GM23248 (cell line): Measurements from ENCODE around the gene DDX17. TPM values are rescaled to one million over a fixed set of nuclear protein-coding genes. Genes with fewer than 3 reads are reported as not detected.

ENCODE experiments used
- DNase-seq: peaks from one replicate; pipeline ENCODE4 v3.0.0-alpha.2; 2015
- H2AFZ ChIP-seq: fragments of 200-600 bp; sonication (generic); 2 replicates; pipeline ENCODE4 v1.6.1; 2016; ENCODE audit warnings: antibody characterized with exemption
- H3F3A ChIP-seq: fragments of 200-600 bp; sonication (generic); 2 replicates; pipeline ENCODE4 v1.6.1; 2016; ENCODE audit warnings: mild to moderate bottlenecking, antibody characterized with exemption, mixed run types; ENCODE audit not compliant: insufficient read depth
- H3K27ac ChIP-seq: fragments of 200-600 bp; sonication (generic); 2 replicates; pipeline ENCODE4 v1.5.1; 2016; ENCODE audit warnings: mild to moderate bottlenecking
- H3K27me3 ChIP-seq: fragments of 200-600 bp; sonication (generic); replicated peaks from 2 replicates; pipeline ENCODE4 v1.6.1; 2016; ENCODE audit warnings: mild to moderate bottlenecking; ENCODE audit not compliant: insufficient read depth
- H3K36me3 ChIP-seq: fragments of 200-600 bp; sonication (generic); 2 replicates; pipeline ENCODE4 v1.6.1; 2016; ENCODE audit warnings: low read depth, mild to moderate bottlenecking
- H3K4me1 ChIP-seq: fragments of 200-600 bp; sonication (generic); 2 replicates; pipeline ENCODE4 v1.6.1; 2016; ENCODE audit warnings: mild to moderate bottlenecking; ENCODE audit not compliant: insufficient read depth
- H3K4me2 ChIP-seq: fragments of 200-600 bp; sonication (generic); one replicate; pipeline ENCODE4 v1.6.1; 2016; ENCODE audit warnings: mild to moderate bottlenecking; ENCODE audit not compliant: unreplicated experiment
- H3K4me3 ChIP-seq: fragments of 200-600 bp; sonication (generic); 2 replicates; pipeline ENCODE4 v1.5.1; 2016; ENCODE audit warnings: mild to moderate bottlenecking
- H3K79me2 ChIP-seq: fragments of 200-600 bp; sonication (generic); 2 replicates; pipeline ENCODE4 v1.6.1; 2016; ENCODE audit warnings: mild to moderate bottlenecking; ENCODE audit not compliant: insufficient read depth
- H3K9ac ChIP-seq: fragments of 200-600 bp; sonication (generic); 2 replicates; pipeline ENCODE4 v1.6.1; 2016; ENCODE audit warnings: mild to moderate bottlenecking
- H3K9me2 ChIP-seq: fragments of 200-600 bp; sonication (generic); 2 replicates; pipeline ENCODE4 v1.6.1; 2016; ENCODE audit warnings: mixed run types, mild to moderate bottlenecking, moderate library complexity; ENCODE audit not compliant: insufficient read depth
- H3K9me3 ChIP-seq: fragments of 200-600 bp; sonication (generic); one replicate; pipeline ENCODE4 v1.6.1; 2017; ENCODE audit warnings: low read depth
- H4K20me1 ChIP-seq: fragments of 200-600 bp; sonication (generic); 2 replicates; pipeline ENCODE4 v1.6.0; 2016; ENCODE audit not compliant: insufficient read depth
- EZH2 ChIP-seq: fragments of 200-600 bp; sonication (generic); IDR thresholded peaks from 2 replicates; pipeline ENCODE4 v1.6.1; 2018; ENCODE audit warnings: antibody characterized with exemption, mild to moderate bottlenecking; ENCODE audit not compliant: insufficient read depth, poor library complexity, severe bottlenecking
- EZH2phosphoT487 ChIP-seq: fragments of 200-600 bp; sonication (generic); IDR thresholded peaks from 2 replicates; pipeline ENCODE4 v1.6.1; 2018; ENCODE audit warnings: antibody characterized with exemption, moderate library complexity, mild to moderate bottlenecking, low read depth; ENCODE audit not compliant: insufficient read depth
- WGBS, 2 experiments: methylation state at CpG; one replicate each; pipeline ENCODE4 v1.1.6; 2015 to 2017; ENCODE audit warnings: low lambda C conversion rate in 2 of 2, low coverage in 1 of 2; ENCODE audit errors: missing lambda C conversion rate in 2 of 2; 5-methylcytosine and 5-hydroxymethylcytosine counted together
- in situ Hi-C: fragments of 300-500 bp; cut with MboI; formaldehyde crosslinking; loops from 2 replicates; pipeline ENCODE4 v1.15.0; 2020
- polyA plus RNA-seq: library from polyadenylated mRNA; unstranded; fragments of >200 nt; fragmentation: Nextera tagmentation; extraction: Ambion mirVana; gene quantifications from 2 replicates; pipeline ENCODE4 v1.2.1, GENCODE V29; 2016
- total RNA-seq: library from RNA; depleted of rRNA; stranded (reverse); fragments of >200 nt; shearing (Covaris generic); gene quantifications from 2 replicates; pipeline ENCODE4 v1.2.3, GENCODE V29; 2014

The DDX17 gene
- total and polyA plus RNA-seq, 2 experiments from 2014 or later: 30.1 to 312 TPM

- Histone ChIP-seq H3K36me3 (peaks cover 26% of the 10 kb centered on the region), H3K4me3 (peak overlapping the region; percentile 92), H3K9me2 (no peaks in the 10 kb centered on the region), H3K4me2 (peak overlapping the region; percentile 100), H3K9me3 (no peaks in the 10 kb centered on the region), H4K20me1 (peaks cover 37% of the 10 kb centered on the region), H3K4me1 (peaks cover 35% of the 10 kb centered on the region), H3F3A (peaks cover 35% of the 10 kb centered on the region), H2AFZ (0 out of 2 replicates have a peak overlapping the region, but pooled peaks have one; percentile 14), H3K79me2 (peaks cover 54% of the 10 kb centered on the region), H3K27ac (peak overlapping the region; percentile 99), H3K9ac (peak overlapping the region; percentile 99), H3K27me3 (no peaks in the 10 kb centered on the region)
- in situ Hi-C loops: no loop called here
- peak; percentile 88 for DNase-seq
- 0 to 2% methylated on average over 45 of the region's 69 CpGs for WGBS, 2 experiments
- TF ChIP-seq EZH2phosphoT487 (no peak), EZH2 (no peak)
Observed at GRCh38 chr22:38505541-38506117, 482 bp downstream of the DDX17 start.

- Histone ChIP-seq H3K9me2 (no peaks in the 10 kb centered on the region), H3K36me3 (peaks cover 31% of the 10 kb centered on the region), H3K9me3 (no peaks in the 10 kb centered on the region), H4K20me1 (peaks cover 37% of the 10 kb centered on the region), H3K4me3 (peak overlapping the region; percentile 92), H3K27me3 (no peaks in the 10 kb centered on the region), H2AFZ (no peak overlapping the region), H3K79me2 (peaks cover 61% of the 10 kb centered on the region), H3K27ac (peak overlapping the region; percentile 99), H3K4me2 (peak overlapping the region; percentile 100), H3F3A (peaks cover 40% of the 10 kb centered on the region), H3K4me1 (peaks cover 35% of the 10 kb centered on the region), H3K9ac (peak overlapping the region; percentile 99)
- 1% methylated on average over 33 to 35 of the region's 35 CpGs for WGBS, 2 experiments
- in situ Hi-C loops: no loop called here
- DNase-seq: peak; percentile 74
- no peak for TF ChIP-seq EZH2
- no peak for TF ChIP-seq EZH2phosphoT487
Observed at GRCh38 chr22:38504731-38505540, 1.2 kb downstream of the DDX17 start.

- no peak for DNase-seq
- peaks cover 50% of the 10 kb centered on the region for H3K36me3 ChIP-seq
- in situ Hi-C loops: no loop called here
- H3K9ac ChIP-seq: peak overlapping the region; percentile 99
- H3K4me1 ChIP-seq: peaks cover 35% of the 10 kb centered on the region
- peak overlapping the region; percentile 100 for H3K4me2 ChIP-seq
- peak overlapping the region; percentile 99 for H3K27ac ChIP-seq
- H3K27me3 ChIP-seq: no peaks in the 10 kb centered on the region
- peaks cover 37% of the 10 kb centered on the region for H4K20me1 ChIP-seq
- H3K9me3 ChIP-seq: no peaks in the 10 kb centered on the region
- peak overlapping the region; percentile 92 for H3K4me3 ChIP-seq
- H3K9me2 ChIP-seq: no peaks in the 10 kb centered on the region
- TF ChIP-seq EZH2phosphoT487 (no peak), EZH2 (no peak)
- peaks cover 80% of the 10 kb centered on the region for H3K79me2 ChIP-seq
- peaks cover 59% of the 10 kb centered on the region for H3F3A ChIP-seq
- no peak overlapping the region for H2AFZ ChIP-seq
- 17 to 21% methylated on average over 4 of the region's 4 CpGs for WGBS, 2 experiments
Observed at GRCh38 chr22:38503021-38503420, 3.1 kb downstream of the DDX17 start.

- Histone ChIP-seq H3K9me3 (no peaks in the 10 kb centered on the region), H3K79me2 (peaks cover 90% of the 10 kb centered on the region), H2AFZ (no peak overlapping the region), H3K9ac (peak overlapping the region; percentile 99), H3K36me3 (peaks cover 56% of the 10 kb centered on the region), H3K27ac (peak overlapping the region; percentile 99), H3K27me3 (no peaks in the 10 kb centered on the region), H3K4me2 (peak overlapping the region; percentile 100), H4K20me1 (peaks cover 37% of the 10 kb centered on the region), H3K4me1 (peaks cover 35% of the 10 kb centered on the region), H3F3A (peaks cover 59% of the 10 kb centered on the region), H3K9me2 (no peaks in the 10 kb centered on the region), H3K4me3 (peak overlapping the region; percentile 92)
- 82 to 83% methylated on average over 10 of the region's 10 CpGs for WGBS, 2 experiments
- DNase-seq: no peak
- TF ChIP-seq EZH2phosphoT487 (no peak), EZH2 (no peak)
- in situ Hi-C loops: no loop called here
Observed at GRCh38 chr22:38501797-38502672, 4.1 kb downstream of the DDX17 start.
